Endodermal cell (in vitro differentiated cells): ENCODE measurements around the gene GJD2. TPM values are rescaled to one million over a fixed set of nuclear protein-coding genes. Genes with fewer than 3 reads are reported as not detected.
A peak's percentile ranks its signal among the peaks of the same experiment; 100 is the strongest.

Source experiments
- DNase-seq: peaks from one replicate; pipeline ENCODE4 v3.0.0-alpha.2; 2017
- H3K27ac ChIP-seq: 2 replicates; pipeline ENCODE4 v1.5.1; 2013; ENCODE audit warnings: mild to moderate bottlenecking, low read depth, low read length, moderate library complexity
- H3K27me3 ChIP-seq: 2 replicates; pipeline ENCODE4 v1.6.1; 2013; ENCODE audit warnings: mild to moderate bottlenecking, low read length, moderate library complexity; ENCODE audit not compliant: insufficient read depth, control insufficient read depth, poor library complexity, severe bottlenecking
- H3K36me3 ChIP-seq: 2 replicates; pipeline ENCODE4 v1.7.0; 2013; ENCODE audit warnings: mild to moderate bottlenecking, low read length, moderate library complexity; ENCODE audit not compliant: control insufficient read depth, insufficient read depth
- H3K4me1 ChIP-seq: one replicate; pipeline ENCODE4 v1.7.0; 2013; ENCODE audit warnings: low read length; ENCODE audit not compliant: control insufficient read depth, insufficient read depth
- H3K4me3 ChIP-seq: 2 replicates; pipeline ENCODE4 v1.5.1; 2013; ENCODE audit warnings: mild to moderate bottlenecking, low read length, moderate library complexity
- H3K9ac ChIP-seq: 2 replicates; pipeline ENCODE4 v1.6.1; 2013; ENCODE audit warnings: mild to moderate bottlenecking, low read length, moderate library complexity; ENCODE audit not compliant: poor library complexity, severe bottlenecking; ENCODE audit errors: extremely low read depth
- H3K9me3 ChIP-seq: 2 replicates; pipeline ENCODE4 v1.6.1; 2013; ENCODE audit warnings: mild to moderate bottlenecking, low read length, moderate library complexity; ENCODE audit not compliant: control insufficient read depth
- H3K27ac Mint-ChIP-seq: 2 replicates; pipeline ENCODE4 v1.8.0; 2020; ENCODE audit warnings: mixed read lengths
- H3K27me3 Mint-ChIP-seq: 2 replicates; pipeline ENCODE4 v1.8.0; 2021; ENCODE audit warnings: mild to moderate bottlenecking, mixed read lengths; ENCODE audit not compliant: insufficient read depth
- H3K36me3 Mint-ChIP-seq: 2 replicates; pipeline ENCODE4 v1.8.0; 2020; ENCODE audit warnings: low read depth, mixed read lengths
- H3K4me1 Mint-ChIP-seq: 2 replicates; pipeline ENCODE4 v1.8.0; 2020; ENCODE audit warnings: mixed read lengths
- H3K4me3 Mint-ChIP-seq: 2 replicates; pipeline ENCODE4 v1.8.0; 2020; ENCODE audit warnings: mild to moderate bottlenecking, moderate library complexity, mixed read lengths
- H3K9me3 Mint-ChIP-seq: 2 replicates; pipeline ENCODE4 v1.8.0; 2020; ENCODE audit warnings: mild to moderate bottlenecking, mixed read lengths
- CTCF ChIP-seq: fragments of 200-600 bp; sonication (generic); conservative IDR thresholded peaks from 2 replicates; pipeline ENCODE4 v1.5.0; 2021; ENCODE audit warnings: antibody characterized with exemption, mild to moderate bottlenecking
- WGBS, 2 experiments: methylation state at CpG; one replicate each; pipeline versions ENCODE4 v1.1.5 to v1.1.7; 2013; ENCODE audit warnings: missing lambda C conversion rate in 2 of 2, mixed read lengths in 1 of 2; ENCODE audit not compliant: insufficient coverage in 1 of 2, insufficient read length in 1 of 2; 5-methylcytosine and 5-hydroxymethylcytosine counted together
- total RNA-seq, 2 donors: library from RNA; stranded (reverse); fragmentation: NEBNext Ultra II Directional in 1 of 2; extraction: Animal tissue kit (Norgen Biotek cat#: 25700) in 1 of 2; gene quantifications; 2 replicates in 1 of 2; 3 replicates in 1 of 2; pipeline ENCODE4 v1.2.1, GENCODE V29; 2021

The GJD2 gene
- total RNA-seq, 2 donors from 2014 or later, result not detected

GRCh38 chr15:34754171-34754601, 612 bp downstream of the GJD2 start:
- H3K27me3 Mint-ChIP-seq, result peaks cover 80% of the 10 kb centered on the region
- H3K36me3 Mint-ChIP-seq, result no peaks in the 10 kb centered on the region
- 7 to 15% methylated on average over 4 to 27 of the region's 27 CpGs for WGBS, 2 experiments
- TF ChIP-seq CTCF, result no peak
- no peak overlapping the region for H3K9ac ChIP-seq
- no peaks in the 10 kb centered on the region for H3K4me1 ChIP-seq
- H3K4me1 Mint-ChIP-seq, result peaks cover 3% of the 10 kb centered on the region
- no peak overlapping the region for H3K27ac Mint-ChIP-seq
- H3K9me3 Mint-ChIP-seq, result no peaks in the 10 kb centered on the region
- H3K36me3 ChIP-seq, result no peaks in the 10 kb centered on the region
- H3K4me3 ChIP-seq, result peak overlapping the region; percentile 73
- H3K27ac ChIP-seq, result no peak overlapping the region
- no peaks in the 10 kb centered on the region for H3K9me3 ChIP-seq
- peaks cover 95% of the 10 kb centered on the region for H3K27me3 ChIP-seq
- peak; percentile 62 for DNase-seq
- H3K4me3 Mint-ChIP-seq, result peak overlapping the region; percentile 54

GRCh38 chr15:34753236-34753894, 1.4 kb downstream of the GJD2 start:
- Histone ChIP-seq H3K27me3 (peaks cover 95% of the 10 kb centered on the region), H3K4me3 (no peak overlapping the region)
- H3K27me3 Mint-ChIP-seq, result peaks cover 74% of the 10 kb centered on the region

GRCh38 chr15:34749691-34750090, 5.1 kb downstream of the GJD2 start:
- H3K36me3 ChIP-seq, result no peaks in the 10 kb centered on the region
- no peak overlapping the region for H3K27ac ChIP-seq
- H3K9me3 ChIP-seq, result no peaks in the 10 kb centered on the region
- Mint-ChIP-seq H3K36me3 (no peaks in the 10 kb centered on the region), H3K27ac (no peak overlapping the region), H3K9me3 (no peaks in the 10 kb centered on the region), H3K4me1 (no peaks in the 10 kb centered on the region), H3K27me3 (peaks cover 37% of the 10 kb centered on the region), H3K4me3 (no peak overlapping the region)
- no peaks in the 10 kb centered on the region for H3K4me1 ChIP-seq
- no peak overlapping the region for H3K9ac ChIP-seq
- TF ChIP-seq CTCF, result no peak
- DNase-seq, result no peak
- no peak overlapping the region for H3K4me3 ChIP-seq
- H3K27me3 ChIP-seq, result peaks cover 58% of the 10 kb centered on the region
- 83% methylated on average over 2 to 4 of the region's 4 CpGs for WGBS, 2 experiments

More at GRCh38 chr15:34753236-34753894, 1.4 kb downstream of the GJD2 start:
- Mint-ChIP-seq H3K9me3 (no peaks in the 10 kb centered on the region), H3K27ac (no peak overlapping the region), H3K36me3 (no peaks in the 10 kb centered on the region), H3K4me3 (no peak overlapping the region), H3K4me1 (peaks cover 3% of the 10 kb centered on the region)
- H3K36me3 ChIP-seq, result no peaks in the 10 kb centered on the region
- H3K27ac ChIP-seq, result no peak overlapping the region
- no peak for TF ChIP-seq CTCF
- no peak overlapping the region for H3K9ac ChIP-seq
- DNase-seq, result peak; percentile 93
- no peaks in the 10 kb centered on the region for H3K9me3 ChIP-seq
- no peaks in the 10 kb centered on the region for H3K4me1 ChIP-seq
- WGBS, 2 experiments, result 35 to 60% methylated on average over 1 to 10 of the region's 11 CpGs
